H9 (cell line): ENCODE data around the gene MEA1. TPM values are rescaled to one million over a fixed set of nuclear protein-coding genes. Genes with fewer than 3 reads are reported as not detected.

Source experiments
- DNase-seq: peaks from one replicate; pipeline ENCODE4 v3.0.0-alpha.2; 2017
- H2AFZ ChIP-seq: one replicate; pipeline ENCODE4 v1.6.1; 2013; ENCODE audit warnings: mild to moderate bottlenecking, low read length, control low read depth, moderate library complexity
- H2AK5ac ChIP-seq: 2 replicates; pipeline ENCODE4 v1.6.1; 2013; ENCODE audit warnings: low read length, control low read depth, mixed read lengths; ENCODE audit not compliant: insufficient read length
- H2BK120ac ChIP-seq: one replicate; pipeline ENCODE4 v1.6.1; 2013; ENCODE audit warnings: low read depth, mild to moderate bottlenecking, low read length, control low read depth, inconsistent platforms; ENCODE audit not compliant: poor library complexity, severe bottlenecking
- H2BK12ac ChIP-seq: 2 replicates; pipeline ENCODE4 v1.6.1; 2013; ENCODE audit warnings: low read length, control low read depth, mixed read lengths, low read depth; ENCODE audit not compliant: insufficient read length
- H2BK15ac ChIP-seq: 2 replicates; pipeline ENCODE4 v1.6.1; 2013; ENCODE audit warnings: low read depth, low read length, control low read depth
- H2BK20ac ChIP-seq: one replicate; pipeline ENCODE4 v1.6.1; 2013; ENCODE audit warnings: low read depth, mild to moderate bottlenecking, low read length, control low read depth, inconsistent platforms; ENCODE audit not compliant: poor library complexity, severe bottlenecking
- H2BK5ac ChIP-seq: 2 replicates; pipeline ENCODE4 v1.6.1; 2013; ENCODE audit warnings: low read length, control low read depth, mixed read lengths; ENCODE audit not compliant: insufficient read length
- H3K14ac ChIP-seq: 2 replicates; pipeline ENCODE4 v1.6.1; 2013; ENCODE audit warnings: low read length, control low read depth; ENCODE audit not compliant: insufficient read depth
- H3K18ac ChIP-seq: 2 replicates; pipeline ENCODE4 v1.6.1; 2013; ENCODE audit warnings: low read depth, mild to moderate bottlenecking, mixed read lengths, low read length, control low read depth; ENCODE audit not compliant: insufficient read length
- H3K23ac ChIP-seq: 2 replicates; pipeline ENCODE4 v1.6.1; 2013; ENCODE audit warnings: low read length, control low read depth, mixed read lengths, low read depth; ENCODE audit not compliant: insufficient read length
- H3K23me2 ChIP-seq: 2 replicates; pipeline ENCODE4 v1.6.1; 2013; ENCODE audit warnings: low read depth, mild to moderate bottlenecking, mixed read lengths, low read length, control low read depth; ENCODE audit not compliant: insufficient read length, poor library complexity, severe bottlenecking
- H3K27ac ChIP-seq: 2 replicates; pipeline ENCODE4 v1.5.1; 2013; ENCODE audit warnings: low read length, control low read depth, mixed read lengths, low read depth; ENCODE audit not compliant: insufficient read length
- H3K27me3 ChIP-seq: 2 replicates; pipeline ENCODE4 v1.6.1; 2013; ENCODE audit warnings: low read length, control low read depth, inconsistent platforms; ENCODE audit not compliant: insufficient read depth
- H3K4ac ChIP-seq: 2 replicates; pipeline ENCODE4 v1.6.1; 2013; ENCODE audit warnings: low read depth, mild to moderate bottlenecking, control low read depth, inconsistent platforms, low read length, moderate library complexity
- H3K4me1 ChIP-seq: 2 replicates; pipeline ENCODE4 v1.6.1; 2013; ENCODE audit warnings: low read length, control low read depth, inconsistent platforms; ENCODE audit not compliant: insufficient read depth
- H3K4me2 ChIP-seq: 2 replicates; pipeline ENCODE4 v1.6.1; 2013; ENCODE audit warnings: low read length, control low read depth, mixed read lengths; ENCODE audit not compliant: insufficient read length, insufficient read depth
- H3K56ac ChIP-seq: 2 replicates; pipeline ENCODE4 v1.6.1; 2013; ENCODE audit warnings: low read depth, mild to moderate bottlenecking, mixed read lengths, low read length, control low read depth; ENCODE audit not compliant: insufficient read length
- H3K79me1 ChIP-seq: 2 replicates; pipeline ENCODE4 v1.6.1; 2013; ENCODE audit warnings: low read depth, mild to moderate bottlenecking, moderate library complexity, low read length, control low read depth, inconsistent platforms; ENCODE audit not compliant: insufficient read depth, poor library complexity, severe bottlenecking
- H3K79me2 ChIP-seq: 2 replicates; pipeline ENCODE4 v1.6.1; 2013; ENCODE audit warnings: low read length, control low read depth, inconsistent platforms; ENCODE audit not compliant: insufficient read depth
- H3K9ac ChIP-seq: 2 replicates; pipeline ENCODE4 v1.6.1; 2013; ENCODE audit warnings: low read length, control low read depth, mixed read lengths; ENCODE audit not compliant: insufficient read length; ENCODE audit errors: extremely low read depth
- H3K9me3 ChIP-seq: one replicate; pipeline ENCODE4 v1.6.1; 2013; ENCODE audit warnings: low read depth, low read length, inconsistent platforms; ENCODE audit not compliant: control insufficient read depth
- H3T11ph ChIP-seq: one replicate; pipeline ENCODE4 v1.6.1; 2013; ENCODE audit warnings: mild to moderate bottlenecking, low read length, control low read depth, inconsistent platforms
- H4K20me1 ChIP-seq: one replicate; pipeline ENCODE4 v1.6.1; 2013; ENCODE audit not compliant: control insufficient read depth, insufficient read length, insufficient read depth
- H4K5ac ChIP-seq: 2 replicates; pipeline ENCODE4 v1.6.1; 2013; ENCODE audit warnings: low read depth, mild to moderate bottlenecking, mixed read lengths, low read length, control low read depth; ENCODE audit not compliant: insufficient read length
- H4K8ac ChIP-seq: replicated peaks from 2 replicates; pipeline ENCODE4 v1.6.1; 2013; ENCODE audit warnings: low read length, control low read depth, mixed read lengths, low read depth; ENCODE audit not compliant: insufficient read length
- H4K91ac ChIP-seq: 2 replicates; pipeline ENCODE4 v1.6.1; 2013; ENCODE audit warnings: low read depth, mild to moderate bottlenecking, moderate library complexity, mixed read lengths, low read length, control low read depth; ENCODE audit not compliant: insufficient read length
- H3K27ac Mint-ChIP-seq, 3 experiments: 2 replicates in 2 of 3; 3 replicates in 1 of 3; pipeline ENCODE4 v1.8.0; 2020 to 2021; ENCODE audit warnings: mixed read lengths in 3 of 3, mild to moderate bottlenecking in 1 of 3, moderate library complexity in 1 of 3
- H3K27me3 Mint-ChIP-seq: 2 replicates; pipeline ENCODE4 v1.8.0; 2021; ENCODE audit warnings: low read depth, mild to moderate bottlenecking, moderate library complexity, mixed read lengths
- H3K36me3 Mint-ChIP-seq, 3 experiments: 2 replicates in 2 of 3; 3 replicates in 1 of 3; pipeline ENCODE4 v1.8.0; 2020 to 2021; ENCODE audit warnings: low read depth in 3 of 3, mixed read lengths in 3 of 3; ENCODE audit not compliant: insufficient read depth in 1 of 3
- H3K4me1 Mint-ChIP-seq, 2 experiments: 2 replicates each; pipeline ENCODE4 v1.8.0; 2020; ENCODE audit warnings: mixed read lengths in 2 of 2
- H3K4me3 Mint-ChIP-seq, 2 experiments: 2 replicates in 1 of 2; 3 replicates in 1 of 2; pipeline ENCODE4 v1.8.0; 2020 to 2021; ENCODE audit warnings: mild to moderate bottlenecking in 2 of 2, mixed read lengths in 2 of 2, moderate library complexity in 1 of 2
- H3K9me3 Mint-ChIP-seq, 2 experiments: 2 replicates in 1 of 2; 3 replicates in 1 of 2; pipeline ENCODE4 v1.8.0; 2020; ENCODE audit warnings: mild to moderate bottlenecking in 2 of 2, mixed read lengths in 2 of 2, moderate library complexity in 1 of 2
- CTCF ChIP-seq: fragments of 200-600 bp; sonication (generic); conservative IDR thresholded peaks from 3 replicates; pipeline ENCODE4 v1.8.0; 2021; ENCODE audit warnings: antibody characterized with exemption, mild to moderate bottlenecking
- WGBS: extraction: QIAGEN DNeasy Blood & Tissue Kit; methylation state at CpG from one replicate; pipeline ENCODE4 v1.1.7; 2013; ENCODE audit warnings: missing lambda C conversion rate, low lambda C conversion rate, mixed read lengths; ENCODE audit not compliant: insufficient read length; ENCODE audit errors: extremely low coverage; 5-methylcytosine and 5-hydroxymethylcytosine counted together
- total RNA-seq: library from RNA; stranded (reverse); gene quantifications from 2 replicates; pipeline ENCODE4 v1.2.1, GENCODE V29; 2021

Gene MEA1
- total RNA-seq, 1 experiment from 2014 or later: 113 TPM

- no CpG with 5 or more reads among the region's 5 CpGs for WGBS
- no peaks in the 10 kb centered on the region for H3K23me2 ChIP-seq
Measured at GRCh38 chr6:42989923-42990322, 23.8 kb downstream of the MEA1 start.

More at GRCh38 chr6:42989923-42990322, 23.8 kb downstream of the MEA1 start:
- Histone ChIP-seq H4K91ac (no peak overlapping the region), H3K14ac (no peak overlapping the region), H2BK120ac (no peak overlapping the region), H2BK20ac (no peak overlapping the region), H3K27ac (no peak overlapping the region), H3T11ph (no peak overlapping the region), H3K23ac (no peak overlapping the region), H3K56ac (no peak overlapping the region), H3K4me1 (no peaks in the 10 kb centered on the region), H3K4ac (no peak overlapping the region), H2AK5ac (no peak overlapping the region), H3K79me1 (peaks cover 4% of the 10 kb centered on the region), H4K20me1 (no peaks in the 10 kb centered on the region), H4K8ac (no peak overlapping the region), H4K5ac (no peak overlapping the region), H2BK12ac (no peak overlapping the region), H2BK5ac (no peak overlapping the region), H2AFZ (no peak overlapping the region), H2BK15ac (no peak overlapping the region), H3K9ac (no peak overlapping the region), H3K18ac (no peak overlapping the region), H3K27me3 (no peaks in the 10 kb centered on the region), H3K4me2 (no peak overlapping the region), H3K9me3 (no peaks in the 10 kb centered on the region), H3K79me2 (no peaks in the 10 kb centered on the region; the same call in 1 of the 2 replicates)
- no peak for TF ChIP-seq CTCF
- peaks cover 17 to 23% of the 10 kb centered on the region in 2 experiments for H3K4me1 Mint-ChIP-seq
- no peak for DNase-seq
- H3K9me3 Mint-ChIP-seq: no peaks in the 10 kb centered on the region
- H3K27me3 Mint-ChIP-seq: no peaks in the 10 kb centered on the region; the same call in 1 of the 2 replicates
- peaks cover 14 to 48% (median 31%) of the 10 kb centered on the region in 3 experiments for H3K36me3 Mint-ChIP-seq
- peak overlapping the region in 1 of 3 experiments; percentile 56; a peak in 1 of 7 replicates for H3K27ac Mint-ChIP-seq
- H3K4me3 Mint-ChIP-seq: no peak overlapping the region
